SU-DHL-6 (cell line): ENCODE data around the gene C8A.

Experiments used
- CTCF ChIP-seq: fragments of 200-600 bp; sonication (generic); IDR thresholded peaks from one replicate; pipeline ENCODE4 v1.5.1; 2017; ENCODE audit warnings: antibody characterized with exemption, mild to moderate bottlenecking, low read length, moderate library complexity; ENCODE audit not compliant: insufficient read depth, poor library complexity, severe bottlenecking
- EZH2phosphoT487 ChIP-seq: fragments of 200-600 bp; sonication (generic), shearing (Covaris generic); conservative IDR thresholded peaks from 2 replicates; pipeline ENCODE4 v1.6.1; 2018; ENCODE audit warnings: mild to moderate bottlenecking, antibody characterized with exemption, low read length, moderate library complexity, mixed read lengths

DNA sequence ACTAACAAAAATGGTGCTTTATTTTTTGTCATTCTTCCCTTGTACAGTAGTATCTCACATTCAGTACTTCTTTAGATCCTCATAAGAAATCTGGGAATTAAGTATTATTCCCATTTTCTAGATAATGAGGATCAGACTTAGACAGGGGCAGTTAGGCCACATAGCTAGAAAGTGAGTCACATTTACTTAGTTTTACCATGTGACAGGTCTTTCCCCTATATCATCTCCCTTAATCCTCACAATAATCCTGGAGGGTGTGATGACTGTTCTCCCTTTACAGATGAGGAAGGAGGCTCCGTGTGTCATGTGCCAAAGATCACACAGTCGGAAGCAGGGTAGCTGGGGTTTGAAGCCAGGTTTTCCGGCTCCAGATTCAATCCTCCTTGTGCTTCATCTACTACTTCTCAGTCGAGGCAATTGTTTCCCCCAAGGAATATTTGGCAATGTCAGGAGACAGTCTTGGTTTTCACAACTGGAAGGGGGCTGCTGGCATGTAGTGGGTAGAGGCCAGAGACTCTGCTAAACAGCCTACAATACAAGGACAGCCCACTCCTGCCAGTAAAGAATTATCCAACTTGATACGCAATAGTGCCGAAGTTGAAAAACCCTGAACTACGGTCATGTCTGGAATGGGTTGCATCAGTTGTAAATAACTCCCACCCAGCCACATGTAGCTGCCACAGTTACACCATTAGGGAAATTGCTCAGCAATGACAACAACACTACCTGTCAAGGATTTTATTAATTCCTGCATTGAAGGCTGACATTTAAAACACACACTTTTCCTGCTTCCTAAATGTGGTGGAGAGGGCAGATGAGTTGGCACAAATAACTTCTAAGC is 56.7 kb downstream of the C8A start:
- TF ChIP-seq CTCF, result no peak
- TF ChIP-seq EZH2phosphoT487, result no peak
